Progenitor cell of endocrine pancreas (in vitro differentiated cells): ENCODE measurements around the gene DUSP16. TPM values are rescaled to one million over a fixed set of nuclear protein-coding genes. Genes with fewer than 3 reads are reported as not detected.
A peak's percentile ranks its signal among the peaks of the same experiment; 100 is the strongest.

ENCODE experiments used
- DNase-seq: peaks from one replicate; pipeline ENCODE4 v3.0.0; 2021; ENCODE audit warnings: low spot score; ENCODE audit not compliant: unreplicated experiment
- H3K27ac Mint-ChIP-seq: 2 replicates; pipeline ENCODE4 v1.8.0; 2021; ENCODE audit warnings: mild to moderate bottlenecking, moderate library complexity, mixed read lengths
- H3K27me3 Mint-ChIP-seq: 2 replicates; pipeline ENCODE4 v1.8.0; 2021; ENCODE audit warnings: mixed read lengths
- H3K36me3 Mint-ChIP-seq: 2 replicates; pipeline ENCODE4 v1.8.0; 2022; ENCODE audit warnings: mixed read lengths; ENCODE audit not compliant: insufficient read depth
- H3K4me1 Mint-ChIP-seq: 2 replicates; pipeline ENCODE4 v1.8.0; 2021; ENCODE audit warnings: low read depth, mixed read lengths
- H3K4me3 Mint-ChIP-seq: 2 replicates; pipeline ENCODE4 v1.8.0; 2021; ENCODE audit warnings: low read depth, mild to moderate bottlenecking, moderate library complexity, mixed read lengths
- H3K9me3 Mint-ChIP-seq: 2 replicates; pipeline ENCODE4 v1.8.0; 2021; ENCODE audit warnings: low read depth, mixed read lengths
- total RNA-seq: library from RNA; stranded (reverse); gene quantifications from 2 replicates; pipeline ENCODE4 v1.2.1, GENCODE V29; 2021
- TF ChIP-seq, protein P1 (sequence below): fragments of 200-600 bp; sonication (generic); IDR thresholded peaks from one replicate; pipeline ENCODE4 v1.5.0; 2021; ENCODE audit warnings: antibody characterized with exemption, mild to moderate bottlenecking; ENCODE audit not compliant: unreplicated experiment

Gene DUSP16
- total RNA-seq, 1 donor from 2014 or later = 67.5 TPM

DNA sequence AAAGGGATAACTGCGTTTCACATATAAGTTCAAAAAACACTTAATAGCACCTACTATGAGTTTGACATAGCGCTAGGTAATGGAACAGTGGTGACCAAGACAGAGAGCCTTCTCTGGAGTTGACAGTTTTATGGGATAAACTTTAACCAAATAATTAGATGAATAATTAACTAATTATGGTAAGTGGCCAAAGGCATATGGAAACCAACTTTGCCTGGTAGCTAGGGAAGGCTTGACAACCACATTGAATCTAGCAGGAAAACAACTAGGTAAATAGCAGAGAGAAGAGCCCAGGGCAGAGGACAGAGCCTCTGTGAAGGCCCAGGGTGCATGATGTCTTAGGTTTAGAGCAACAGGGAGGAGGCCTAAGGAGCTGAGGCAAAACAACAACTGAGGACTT is 52.1 kb downstream of the DUSP16 start:
- H3K36me3 Mint-ChIP-seq = peaks cover 3% of the 10 kb centered on the region
- TF ChIP-seq, protein P1, sequence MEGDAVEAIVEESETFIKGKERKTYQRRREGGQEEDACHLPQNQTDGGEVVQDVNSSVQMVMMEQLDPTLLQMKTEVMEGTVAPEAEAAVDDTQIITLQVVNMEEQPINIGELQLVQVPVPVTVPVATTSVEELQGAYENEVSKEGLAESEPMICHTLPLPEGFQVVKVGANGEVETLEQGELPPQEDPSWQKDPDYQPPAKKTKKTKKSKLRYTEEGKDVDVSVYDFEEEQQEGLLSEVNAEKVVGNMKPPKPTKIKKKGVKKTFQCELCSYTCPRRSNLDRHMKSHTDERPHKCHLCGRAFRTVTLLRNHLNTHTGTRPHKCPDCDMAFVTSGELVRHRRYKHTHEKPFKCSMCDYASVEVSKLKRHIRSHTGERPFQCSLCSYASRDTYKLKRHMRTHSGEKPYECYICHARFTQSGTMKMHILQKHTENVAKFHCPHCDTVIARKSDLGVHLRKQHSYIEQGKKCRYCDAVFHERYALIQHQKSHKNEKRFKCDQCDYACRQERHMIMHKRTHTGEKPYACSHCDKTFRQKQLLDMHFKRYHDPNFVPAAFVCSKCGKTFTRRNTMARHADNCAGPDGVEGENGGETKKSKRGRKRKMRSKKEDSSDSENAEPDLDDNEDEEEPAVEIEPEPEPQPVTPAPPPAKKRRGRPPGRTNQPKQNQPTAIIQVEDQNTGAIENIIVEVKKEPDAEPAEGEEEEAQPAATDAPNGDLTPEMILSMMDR = no peak
- no peak for DNase-seq
- no peak overlapping the region for H3K27ac Mint-ChIP-seq
- peaks cover 11% of the 10 kb centered on the region for H3K4me1 Mint-ChIP-seq
- H3K27me3 Mint-ChIP-seq = no peaks in the 10 kb centered on the region
- H3K9me3 Mint-ChIP-seq = no peaks in the 10 kb centered on the region
- no peak overlapping the region for H3K4me3 Mint-ChIP-seq

DNA sequence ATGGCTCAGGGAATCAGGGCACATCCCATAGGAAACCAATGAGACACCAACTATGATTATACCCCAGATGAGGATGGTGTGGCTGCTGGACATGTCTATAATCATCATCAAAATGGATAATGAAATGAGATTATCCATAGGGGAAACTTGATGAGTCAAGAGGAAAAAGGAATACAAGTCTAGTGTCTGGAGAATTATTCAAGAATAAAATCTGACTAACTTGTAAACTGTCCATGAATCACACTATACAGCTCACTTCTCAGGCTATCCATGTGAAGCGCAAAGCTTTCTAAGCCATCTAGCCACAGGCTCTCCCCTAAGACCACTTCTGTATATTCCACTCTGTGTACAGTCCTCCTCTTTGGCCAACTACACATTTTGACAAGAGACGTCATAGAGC is 52.5 kb downstream of the DUSP16 start:
- peaks cover 15% of the 10 kb centered on the region for H3K4me1 Mint-ChIP-seq
- TF ChIP-seq, protein P1 = no peak
- peaks cover 3% of the 10 kb centered on the region for H3K36me3 Mint-ChIP-seq
- H3K9me3 Mint-ChIP-seq = no peaks in the 10 kb centered on the region
- H3K4me3 Mint-ChIP-seq = no peak overlapping the region
- H3K27ac Mint-ChIP-seq = no peak overlapping the region
- H3K27me3 Mint-ChIP-seq = no peaks in the 10 kb centered on the region
- DNase-seq = no peak

DNA sequence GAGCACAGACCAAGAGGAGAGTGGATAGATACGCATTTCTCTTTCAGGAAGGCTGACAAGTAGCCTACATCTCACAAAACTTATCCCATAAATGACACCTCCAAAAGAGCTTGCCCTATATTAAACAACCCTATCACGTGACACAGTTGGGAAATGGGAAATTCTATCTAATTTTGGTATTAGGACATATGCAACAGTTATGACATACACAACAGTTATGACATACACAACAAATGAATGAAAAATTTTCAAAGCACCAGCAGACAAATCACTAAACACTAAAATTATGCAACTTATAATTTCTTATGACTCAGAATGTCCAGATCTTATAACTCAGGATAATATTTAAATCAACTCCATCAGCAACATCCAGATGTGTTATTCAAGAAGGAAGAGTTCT is 54.1 kb downstream of the DUSP16 start:
- H3K4me3 Mint-ChIP-seq = no peak overlapping the region
- H3K9me3 Mint-ChIP-seq = no peaks in the 10 kb centered on the region
- TF ChIP-seq, protein P1 = no peak
- no peak for DNase-seq
- H3K4me1 Mint-ChIP-seq = peaks cover 16% of the 10 kb centered on the region
- H3K27me3 Mint-ChIP-seq = no peaks in the 10 kb centered on the region
- H3K27ac Mint-ChIP-seq = no peak overlapping the region
- no peaks in the 10 kb centered on the region for H3K36me3 Mint-ChIP-seq

DNA sequence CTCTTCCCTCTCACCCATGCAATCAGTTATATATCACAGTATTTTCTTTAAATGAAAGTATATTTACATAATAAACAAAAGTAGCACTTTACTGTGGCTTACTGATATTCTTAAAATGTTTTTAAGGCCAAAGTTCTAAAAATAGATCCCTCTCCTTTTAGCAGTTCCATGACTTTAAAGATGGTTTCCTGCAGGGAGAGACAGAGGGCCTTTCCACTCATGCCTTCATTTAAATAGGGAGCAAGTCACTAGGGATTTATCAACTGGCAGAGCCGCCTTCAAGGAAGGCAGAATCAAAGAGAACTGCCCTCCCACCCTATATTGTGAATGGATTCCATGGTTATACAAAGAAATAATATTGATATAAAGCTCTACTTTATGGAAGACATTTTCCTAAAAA is 55.5 kb downstream of the DUSP16 start:
- H3K4me3 Mint-ChIP-seq = no peak overlapping the region
- no peaks in the 10 kb centered on the region for H3K9me3 Mint-ChIP-seq
- H3K27ac Mint-ChIP-seq = no peak overlapping the region
- TF ChIP-seq, protein P1 = no peak
- H3K27me3 Mint-ChIP-seq = no peaks in the 10 kb centered on the region
- H3K36me3 Mint-ChIP-seq = peaks cover 5% of the 10 kb centered on the region
- H3K4me1 Mint-ChIP-seq = peaks cover 17% of the 10 kb centered on the region
- no peak for DNase-seq

DNA sequence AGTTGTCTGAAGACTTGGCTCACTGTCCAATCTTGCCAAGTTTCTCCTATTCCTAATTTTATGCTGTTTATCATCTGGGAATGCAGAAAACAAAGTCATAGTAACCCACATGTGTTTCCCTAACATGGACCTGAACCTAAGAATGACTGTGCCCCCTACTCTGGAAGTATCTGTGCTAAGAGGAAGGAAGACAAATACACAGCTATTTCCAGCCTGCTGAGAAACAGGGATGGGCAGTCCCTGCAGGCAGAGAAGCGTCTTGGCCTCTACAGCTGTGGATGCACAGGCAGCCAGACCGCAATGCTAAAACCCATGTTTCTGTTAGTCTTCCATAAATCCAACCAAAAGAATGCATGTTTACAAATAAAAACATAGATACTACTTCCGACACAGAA is 56.2 kb downstream of the DUSP16 start:
- peak overlapping the region; percentile 8 for H3K27ac Mint-ChIP-seq
- no peak for DNase-seq
- no peaks in the 10 kb centered on the region for H3K27me3 Mint-ChIP-seq
- TF ChIP-seq, protein P1 = no peak
- peaks cover 17% of the 10 kb centered on the region for H3K4me1 Mint-ChIP-seq
- no peak overlapping the region for H3K4me3 Mint-ChIP-seq
- no peaks in the 10 kb centered on the region for H3K9me3 Mint-ChIP-seq
- peaks cover 5% of the 10 kb centered on the region for H3K36me3 Mint-ChIP-seq
